ENCODE results near the gene SPEN. TPM values are rescaled to one million over a fixed set of nuclear protein-coding genes. Genes with fewer than 3 reads are reported as not detected.
A peak's percentile ranks its signal among the peaks of the same experiment; 100 is the strongest.

Gene SPEN
- total and polyA plus RNA-seq, 2 of the 13 experiments (the other 11 are each of a cell fraction or from before 2014, with no cell fraction given) = 4.8 to 14.0 TPM

DNA sequence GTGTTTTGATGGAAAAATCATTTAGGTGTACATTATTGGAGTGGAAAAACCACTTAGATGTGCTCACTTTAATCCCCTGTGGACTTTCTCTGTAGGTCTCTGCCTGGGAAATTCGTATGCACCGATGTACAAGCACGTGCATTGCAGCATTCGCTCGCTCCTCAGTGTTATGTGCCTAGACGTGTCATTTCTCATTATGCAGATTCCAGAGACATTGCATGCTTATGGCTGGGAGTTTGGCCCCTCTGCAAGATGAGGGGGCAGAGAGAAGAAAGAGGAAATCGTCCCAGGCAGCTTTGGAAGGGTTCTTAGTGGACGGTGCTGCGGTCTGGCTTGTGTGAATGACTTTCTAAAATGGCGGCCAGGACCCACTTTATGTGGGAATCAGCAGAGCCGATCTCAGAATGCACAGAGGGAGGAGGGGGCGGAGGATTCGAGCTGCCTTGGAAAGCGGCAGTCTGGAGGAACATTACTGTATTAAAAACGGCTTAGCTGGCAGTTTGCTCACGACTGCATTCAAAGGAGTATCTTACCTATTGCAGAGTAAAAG is 2.3 kb downstream of the SPEN start (continued):
- TF ChIP-seq, protein P1, sequence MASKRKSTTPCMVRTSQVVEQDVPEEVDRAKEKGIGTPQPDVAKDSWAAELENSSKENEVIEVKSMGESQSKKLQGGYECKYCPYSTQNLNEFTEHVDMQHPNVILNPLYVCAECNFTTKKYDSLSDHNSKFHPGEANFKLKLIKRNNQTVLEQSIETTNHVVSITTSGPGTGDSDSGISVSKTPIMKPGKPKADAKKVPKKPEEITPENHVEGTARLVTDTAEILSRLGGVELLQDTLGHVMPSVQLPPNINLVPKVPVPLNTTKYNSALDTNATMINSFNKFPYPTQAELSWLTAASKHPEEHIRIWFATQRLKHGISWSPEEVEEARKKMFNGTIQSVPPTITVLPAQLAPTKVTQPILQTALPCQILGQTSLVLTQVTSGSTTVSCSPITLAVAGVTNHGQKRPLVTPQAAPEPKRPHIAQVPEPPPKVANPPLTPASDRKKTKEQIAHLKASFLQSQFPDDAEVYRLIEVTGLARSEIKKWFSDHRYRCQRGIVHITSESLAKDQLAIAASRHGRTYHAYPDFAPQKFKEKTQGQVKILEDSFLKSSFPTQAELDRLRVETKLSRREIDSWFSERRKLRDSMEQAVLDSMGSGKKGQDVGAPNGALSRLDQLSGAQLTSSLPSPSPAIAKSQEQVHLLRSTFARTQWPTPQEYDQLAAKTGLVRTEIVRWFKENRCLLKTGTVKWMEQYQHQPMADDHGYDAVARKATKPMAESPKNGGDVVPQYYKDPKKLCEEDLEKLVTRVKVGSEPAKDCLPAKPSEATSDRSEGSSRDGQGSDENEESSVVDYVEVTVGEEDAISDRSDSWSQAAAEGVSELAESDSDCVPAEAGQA (IDR thresholded peaks at IDR 0.05; ENCODE audit: low read depth) = peak; percentile 42; the same call in 1 of the 2 replicates
- TF ChIP-seq, protein P1 (CRISPR knock-in tag; IDR thresholded peaks at IDR 0.05; ENCODE audit: borderline replicate concordance) = no peak
- no peak for TF ChIP-seq MED1 (CRISPR knock-in tag; IDR thresholded peaks at IDR 0.05)
- TF ChIP-seq ZNF292 (CRISPR knock-in tag; IDR thresholded peaks at IDR 0.05; ENCODE audit: borderline replicate concordance, low read depth) = peak; percentile 8; the same call in 1 of the 2 replicates
- TF ChIP-seq AGO1 (IDR thresholded peaks at IDR 0.05; ENCODE audit: low read depth, low read length, poor library complexity, severe bottlenecking) = no peak
- TF ChIP-seq ZNF234 (CRISPR knock-in tag; conservative IDR thresholded peaks at IDR 0.05) = no peak; the same call in 1 of the 2 replicates
- no peak for TF ChIP-seq HES4 (CRISPR knock-in tag; IDR thresholded peaks at IDR 0.05; ENCODE audit: borderline replicate concordance)
- no peak for TF ChIP-seq GATAD2A (CRISPR knock-in tag; IDR thresholded peaks at IDR 0.05)
